Esophagus muscularis mucosa (tissue), 3 donors: ENCODE results near the gene PADI2.

Source experiments
- EP300 ChIP-seq: sonication (generic); formaldehyde crosslinking; IDR thresholded peaks from one replicate; pipeline ENCODE4 v1.6.1; 2017; ENCODE audit warnings: antibody characterized with exemption
- TF ChIP-seq, protein P1 (sequence below), 3 experiments: fragments of 200-600 bp in 2 of 3; fragments of 450-650 bp in 1 of 3; sonication (generic) in 2 of 3; IDR thresholded peaks; one replicate each; pipeline ENCODE4 v1.5.1; 2017 to 2019; ENCODE audit warnings: antibody characterized with exemption in 3 of 3, mild to moderate bottlenecking in 2 of 3, moderate library complexity in 1 of 3

DNA sequence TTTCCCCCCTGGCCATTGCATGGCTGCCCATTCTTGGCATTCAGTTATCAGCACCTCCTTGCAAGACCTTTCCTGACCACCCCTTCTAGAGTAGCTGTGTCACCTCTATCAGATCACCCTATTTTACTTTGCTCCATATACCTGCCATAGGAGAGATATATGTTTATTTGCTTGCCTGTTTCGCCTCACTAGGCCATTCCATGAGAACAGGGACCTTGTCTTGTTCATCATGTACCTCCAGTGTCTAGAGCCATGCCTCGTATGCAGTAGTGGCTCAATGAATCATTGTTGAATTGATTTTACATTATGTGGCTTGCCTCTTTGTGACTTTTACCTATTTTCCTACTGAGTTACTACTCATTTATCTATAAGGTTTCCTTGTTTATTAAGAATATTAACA, 26.4 kb upstream of the PADI2 start:
- TF ChIP-seq, protein P1, sequence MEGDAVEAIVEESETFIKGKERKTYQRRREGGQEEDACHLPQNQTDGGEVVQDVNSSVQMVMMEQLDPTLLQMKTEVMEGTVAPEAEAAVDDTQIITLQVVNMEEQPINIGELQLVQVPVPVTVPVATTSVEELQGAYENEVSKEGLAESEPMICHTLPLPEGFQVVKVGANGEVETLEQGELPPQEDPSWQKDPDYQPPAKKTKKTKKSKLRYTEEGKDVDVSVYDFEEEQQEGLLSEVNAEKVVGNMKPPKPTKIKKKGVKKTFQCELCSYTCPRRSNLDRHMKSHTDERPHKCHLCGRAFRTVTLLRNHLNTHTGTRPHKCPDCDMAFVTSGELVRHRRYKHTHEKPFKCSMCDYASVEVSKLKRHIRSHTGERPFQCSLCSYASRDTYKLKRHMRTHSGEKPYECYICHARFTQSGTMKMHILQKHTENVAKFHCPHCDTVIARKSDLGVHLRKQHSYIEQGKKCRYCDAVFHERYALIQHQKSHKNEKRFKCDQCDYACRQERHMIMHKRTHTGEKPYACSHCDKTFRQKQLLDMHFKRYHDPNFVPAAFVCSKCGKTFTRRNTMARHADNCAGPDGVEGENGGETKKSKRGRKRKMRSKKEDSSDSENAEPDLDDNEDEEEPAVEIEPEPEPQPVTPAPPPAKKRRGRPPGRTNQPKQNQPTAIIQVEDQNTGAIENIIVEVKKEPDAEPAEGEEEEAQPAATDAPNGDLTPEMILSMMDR (IDR thresholded peaks at IDR 0.05) = no peak
- TF ChIP-seq EP300 = no peak
